PFSK-1 (cell line): Measurements from ENCODE around the gene SLCO3A1.

Source experiments
- POLR2AphosphoS5 ChIP-seq: IDR thresholded peaks from 2 replicates; pipeline ENCODE4 v1.6.1; 2012; ENCODE audit warnings: low read depth, mild to moderate bottlenecking, control low read depth, low read length, moderate library complexity
- REST ChIP-seq, 2 experiments: IDR thresholded peaks; 2 replicates each; pipeline versions ENCODE4 v1.6.1 to v1.8.0; 2011 to 2012; ENCODE audit warnings: low read depth in 2 of 2, low read length in 2 of 2, control low read depth in 1 of 2, inconsistent platforms in 1 of 2, mild to moderate bottlenecking in 1 of 2, moderate library complexity in 1 of 2; ENCODE audit not compliant: insufficient read depth in 1 of 2
- TAF1 ChIP-seq: IDR thresholded peaks from 2 replicates; pipeline ENCODE4 v1.6.1; 2012; ENCODE audit warnings: low read length, control low read depth, borderline replicate concordance; ENCODE audit not compliant: insufficient read depth

- TF ChIP-seq POLR2AphosphoS5 (no peak), REST (IDR thresholded peaks at IDR 0.05; ENCODE audit: insufficient read depth in 1 of 2, low read depth in 2 of 2, low read length in 2 of 2) (no peak), TAF1 (no peak)
Measured at GRCh38 chr15:92002666-92003065, 149.2 kb downstream of the SLCO3A1 start.
